COR-L47 (cell line): Measurements from ENCODE around the gene ARHGAP22.

Experiments used
- DNase-seq: peaks from one replicate; lab custom pipeline; 2025; lab: John Stamatoyannopoulos, UW

The ARHGAP22 gene

DNA sequence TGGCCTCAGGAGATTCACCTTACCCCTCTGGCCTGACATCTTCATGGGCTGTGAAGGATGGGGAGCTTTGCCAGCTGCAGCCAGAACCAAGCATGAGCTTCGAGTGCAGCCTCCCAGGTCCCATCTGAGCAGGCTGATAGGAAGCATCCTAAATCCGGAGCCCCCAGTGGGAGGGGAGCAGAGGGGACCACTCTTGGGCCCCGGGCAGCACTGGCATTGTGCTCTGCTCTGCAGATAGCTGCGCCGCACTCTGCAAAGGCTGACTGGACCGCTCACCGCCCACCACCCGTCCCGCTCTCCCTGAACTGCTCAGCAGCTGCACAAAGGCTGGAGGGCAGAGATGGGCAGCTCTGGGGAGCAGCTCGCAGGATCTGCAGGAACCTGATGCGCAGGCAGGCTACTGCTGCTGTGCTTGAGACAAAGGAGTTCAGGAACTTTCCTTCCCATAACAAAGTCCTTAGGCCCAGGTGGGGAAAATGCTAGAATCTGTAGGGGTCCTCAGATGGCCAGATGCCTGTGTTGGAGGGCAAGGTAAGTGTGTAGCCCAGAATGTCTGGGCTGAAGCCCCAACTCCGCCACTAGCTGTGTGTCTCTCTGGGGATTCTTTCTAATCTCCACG is 51.8 kb downstream of the ARHGAP22 start:
- DNase-seq = no peak

GRCh38 chr10:48551861-48552591 is 52.8 kb downstream of the ARHGAP22 start:
- DNase-seq = peak; percentile 4

DNA sequence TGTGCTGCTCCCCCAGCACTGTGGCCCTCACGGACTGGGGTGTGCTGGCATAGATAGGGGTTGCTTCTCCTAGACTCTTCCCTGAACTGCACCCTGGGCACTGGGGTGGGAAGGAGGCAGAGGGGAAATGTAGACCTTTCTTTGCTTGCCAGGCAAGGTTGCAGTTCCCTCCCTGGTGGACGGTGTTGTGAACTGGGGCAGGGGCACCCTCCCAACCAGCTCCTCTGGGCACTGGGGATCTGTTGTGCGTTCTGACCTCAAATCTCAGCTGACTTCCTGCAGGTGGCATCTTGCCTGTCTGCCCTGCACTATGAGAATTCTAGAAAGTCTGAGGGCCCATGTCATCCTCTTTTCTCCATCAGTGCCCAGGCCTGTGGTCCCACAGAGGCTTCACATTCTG is 53.9 kb downstream of the ARHGAP22 start:
- DNase-seq = no peak

GRCh38 chr10:48550071-48550691 is 54.7 kb downstream of the ARHGAP22 start:
- no peak for DNase-seq

GRCh38 chr10:48549236-48549635 is 55.6 kb downstream of the ARHGAP22 start:
- no peak for DNase-seq

GRCh38 chr10:48548531-48549135 is 56.2 kb downstream of the ARHGAP22 start:
- no peak for DNase-seq

DNA sequence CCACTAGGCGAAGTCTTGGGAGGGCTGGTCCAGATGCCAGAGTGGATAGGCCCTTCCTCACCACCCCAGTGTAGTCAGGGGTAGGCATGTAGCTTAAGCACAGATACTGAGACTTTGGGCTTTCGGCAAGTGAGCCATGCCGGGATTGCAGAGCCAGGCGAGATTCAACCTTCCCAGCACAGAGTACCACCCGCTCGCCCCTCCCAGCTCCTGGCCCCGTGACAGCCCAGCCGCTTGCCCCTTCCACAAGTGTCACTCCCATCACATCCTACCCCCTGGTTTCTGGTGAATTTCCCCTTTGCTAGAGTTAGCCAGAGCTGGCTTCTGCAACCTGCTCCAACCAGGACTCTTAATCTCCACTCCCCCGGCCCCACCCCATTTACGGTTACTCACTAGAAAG is 56.9 kb downstream of the ARHGAP22 start:
- no peak for DNase-seq

DNA sequence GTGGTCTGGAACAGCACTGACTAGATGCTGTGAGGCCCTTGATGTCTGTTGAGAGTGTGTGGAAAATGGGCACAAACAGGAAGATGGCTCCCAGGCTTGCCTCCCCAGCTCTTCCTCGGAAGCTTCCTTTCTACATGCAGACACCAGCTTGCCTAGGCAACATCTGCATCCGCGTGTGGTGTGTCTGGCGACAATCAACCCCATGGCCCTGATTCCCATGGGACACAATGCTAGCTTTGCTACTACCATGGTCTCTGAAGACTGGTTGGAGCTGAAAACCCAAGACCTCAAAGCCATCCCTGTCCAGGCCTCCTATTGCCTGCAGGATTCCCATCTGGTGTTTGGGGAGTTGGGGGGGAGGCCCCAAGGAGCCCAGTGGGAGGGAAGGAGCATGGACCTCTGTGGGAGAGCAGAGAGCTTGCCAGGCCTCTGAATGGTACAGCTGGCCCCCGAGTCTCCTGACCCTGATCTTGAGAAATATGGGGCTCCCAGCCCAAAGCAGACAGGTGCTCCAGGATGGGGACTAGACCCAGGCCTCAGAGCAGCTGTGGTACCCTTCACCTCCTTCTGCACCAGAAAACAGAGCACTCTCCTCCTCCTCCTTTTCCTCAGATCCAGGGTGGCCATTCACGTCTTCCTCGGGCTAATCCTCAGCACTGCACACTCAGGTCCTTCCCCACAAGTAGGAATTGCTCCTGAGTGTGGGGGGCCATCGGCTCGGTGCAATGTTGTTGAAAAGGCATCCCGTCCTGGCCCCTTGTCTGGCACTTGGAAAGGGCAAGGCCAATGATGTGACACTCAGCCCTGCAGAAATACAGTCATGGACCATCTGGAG is 57.6 kb downstream of the ARHGAP22 start:
- DNase-seq = no peak

DNA sequence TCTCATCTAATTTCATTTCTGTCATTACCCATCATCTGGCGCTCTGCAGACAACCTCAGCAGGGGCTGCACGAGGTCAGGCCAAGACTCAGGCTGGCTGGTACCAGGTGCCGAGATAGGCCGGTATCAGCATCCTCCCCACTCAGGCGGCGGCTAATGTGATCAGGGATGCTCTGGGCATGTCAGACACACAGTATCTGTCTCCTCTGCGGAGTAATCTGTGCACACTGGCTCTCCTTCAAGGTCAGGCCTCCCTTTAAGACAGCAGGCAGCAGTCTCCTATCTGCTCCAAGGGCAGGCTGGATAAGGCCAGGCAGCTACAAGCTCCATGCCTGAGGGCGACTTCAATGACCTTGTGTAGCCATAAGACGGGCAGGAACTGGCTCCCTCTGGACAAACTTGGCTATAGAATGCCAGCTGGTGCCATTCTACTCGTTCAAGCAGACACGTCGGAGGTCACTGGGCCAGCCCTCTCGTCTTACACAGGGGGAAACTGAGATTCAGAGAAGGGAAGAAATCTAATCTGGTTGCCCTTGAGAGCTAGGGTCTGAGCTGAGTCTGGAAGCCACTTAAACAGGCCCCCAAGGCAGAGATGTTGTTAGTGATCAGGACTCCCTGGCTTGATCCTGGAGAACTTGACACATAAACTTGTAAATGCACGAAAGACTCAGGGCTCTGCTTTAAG is 59.3 kb downstream of the ARHGAP22 start:
- DNase-seq = no peak

GRCh38 chr10:48543182-48543844 is 61.6 kb downstream of the ARHGAP22 start:
- no peak for DNase-seq

- no peak for DNase-seq
Measured at GRCh38 chr10:48542471-48543181, 62.2 kb downstream of the ARHGAP22 start.

DNA sequence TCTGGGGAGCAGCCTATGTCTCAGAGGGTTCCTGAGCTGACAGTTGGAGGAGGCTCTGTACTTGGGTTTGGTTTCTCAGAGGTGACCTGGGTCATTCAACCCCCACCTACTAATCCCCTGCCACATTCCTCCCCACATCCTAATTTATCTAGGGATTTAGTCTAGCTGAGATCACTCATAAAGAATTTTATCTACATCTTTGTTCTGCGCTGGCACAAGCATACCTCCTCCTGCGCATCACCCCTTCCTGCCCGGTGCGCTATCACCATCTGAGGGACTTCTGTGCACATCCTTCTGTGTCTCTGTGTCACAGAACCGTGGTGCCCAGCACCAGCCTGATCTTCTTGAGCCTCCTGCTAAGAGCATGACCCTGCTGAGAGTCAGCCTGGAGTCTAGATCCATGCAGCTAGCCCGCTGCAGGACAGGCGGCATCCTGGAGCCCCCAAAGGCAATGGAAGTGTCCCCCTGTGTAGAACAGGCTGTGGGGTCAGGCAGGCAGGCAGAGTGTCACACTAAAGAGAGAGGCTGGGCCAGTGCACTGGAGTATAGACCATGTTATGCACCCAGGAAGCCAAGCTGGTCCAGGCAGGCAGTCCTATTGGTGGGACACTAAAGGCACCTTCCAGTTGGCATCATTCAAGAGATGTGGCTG is 63.6 kb downstream of the ARHGAP22 start:
- DNase-seq = no peak

GRCh38 chr10:48538611-48539010 is 66.3 kb downstream of the ARHGAP22 start:
- DNase-seq = no peak

DNA sequence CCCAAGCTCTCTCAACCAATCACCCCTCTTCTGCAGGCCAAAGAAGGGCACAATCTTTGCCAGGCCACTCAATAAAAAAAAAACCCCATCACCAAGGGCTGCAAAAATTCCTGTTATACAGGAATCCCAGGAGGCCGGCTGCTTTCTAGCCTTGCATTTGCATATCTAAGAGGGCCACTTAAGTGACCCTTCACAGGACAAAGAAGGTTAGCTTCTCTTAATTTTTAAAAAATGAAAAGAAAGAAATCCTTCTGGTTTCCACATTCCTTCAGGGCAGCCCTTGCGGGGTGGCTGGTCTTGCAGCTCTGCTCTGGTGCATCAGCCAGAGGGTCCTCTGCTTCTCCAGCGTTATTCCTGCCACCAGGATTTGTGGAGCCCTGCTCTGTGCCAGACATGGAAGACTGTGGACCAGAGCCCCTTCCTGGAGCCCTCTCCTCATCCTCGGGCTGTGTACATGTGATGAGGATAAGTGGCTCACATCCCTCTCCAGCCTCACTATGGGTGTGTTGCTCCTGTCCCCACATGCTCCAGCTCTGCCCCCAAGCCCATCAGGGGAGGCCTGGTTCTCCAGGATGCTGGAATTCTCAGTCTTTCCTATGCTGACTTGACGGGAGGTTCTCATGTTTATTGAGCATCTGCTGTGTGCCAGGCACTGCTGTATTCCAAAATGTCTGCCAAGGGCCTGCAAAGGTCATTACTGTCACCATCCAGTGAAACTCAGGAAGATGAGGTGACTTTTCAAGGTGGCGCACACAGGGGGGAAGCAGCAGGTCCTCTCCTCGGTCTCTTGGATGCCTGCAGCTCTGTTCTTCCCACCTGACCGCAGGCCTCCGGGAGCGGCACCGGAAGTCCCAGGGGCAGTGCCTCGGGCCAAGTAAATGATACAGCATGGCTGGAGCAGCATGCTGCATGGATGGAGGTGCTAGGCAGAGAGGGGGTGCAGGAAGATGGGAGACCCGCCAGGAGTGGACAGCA is 67.7 kb downstream of the ARHGAP22 start:
- no peak for DNase-seq

DNA sequence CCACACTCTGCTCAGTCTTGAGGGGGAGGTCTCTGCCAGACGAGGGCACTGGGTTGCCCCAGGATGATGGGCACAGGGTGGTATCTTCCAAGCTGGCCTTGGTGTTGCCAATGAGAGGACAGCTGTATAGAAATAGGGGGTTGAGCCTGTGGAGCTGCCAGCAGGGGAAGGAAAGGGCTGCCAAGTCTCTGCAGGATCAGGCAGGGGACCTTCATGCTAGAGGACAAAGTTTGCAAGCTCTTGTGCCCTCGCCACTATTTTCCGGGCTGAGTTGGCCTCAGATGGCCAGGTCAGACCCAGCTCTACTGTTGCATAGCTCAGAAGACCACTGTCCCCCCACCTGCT is 68.7 kb downstream of the ARHGAP22 start:
- no peak for DNase-seq

DNA sequence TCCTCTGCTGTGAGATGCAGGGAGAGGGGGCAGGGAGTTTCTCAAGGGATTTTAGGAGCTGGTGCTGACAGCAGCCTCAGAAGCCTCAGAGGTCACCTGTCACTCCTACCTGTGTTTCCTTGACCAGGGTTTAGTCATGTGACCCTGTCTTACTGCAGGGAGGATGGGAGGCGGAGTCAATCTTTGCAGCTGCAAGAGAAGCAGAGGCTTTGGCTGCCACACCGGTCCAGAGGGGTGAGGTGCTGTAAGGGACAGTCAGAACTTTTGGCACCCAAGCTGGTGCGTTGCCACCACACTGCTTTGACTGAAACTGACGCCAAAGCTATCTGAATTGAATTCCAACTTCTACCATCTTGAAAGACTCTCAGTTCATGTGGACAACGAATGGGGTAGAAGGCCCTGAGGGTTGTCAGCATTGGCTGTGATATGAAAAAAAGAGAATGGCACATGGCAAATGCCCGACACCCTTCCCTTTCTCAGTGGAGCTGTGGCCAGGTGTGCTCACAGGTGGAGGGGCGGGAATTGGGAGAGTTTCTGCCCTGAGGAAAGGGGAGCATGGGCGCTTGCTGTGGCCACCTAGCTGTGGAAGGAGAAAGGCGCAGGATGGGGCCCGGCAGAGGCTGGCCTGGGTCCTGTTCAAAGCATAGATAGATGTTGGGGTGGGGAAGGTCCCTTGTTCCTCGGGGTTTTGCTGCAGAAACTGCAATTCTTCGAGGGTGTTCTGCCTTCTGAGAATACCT is 69.3 kb downstream of the ARHGAP22 start:
- no peak for DNase-seq

GRCh38 chr10:48533951-48534720 is 70.7 kb downstream of the ARHGAP22 start:
- no peak for DNase-seq
